Activated CD4-positive, alpha-beta T cell treated with anti-CD3 and anti-CD28 coated beads, Interleukin-2, amount 50 U/mL, for 1 hour (primary cell): Measurements from ENCODE around the gene ZNF865.

Experiments used
- DNase-seq: peaks from one replicate; pipeline ENCODE4 v3.0.0-alpha.2; 2020

ZNF865 gene

DNA sequence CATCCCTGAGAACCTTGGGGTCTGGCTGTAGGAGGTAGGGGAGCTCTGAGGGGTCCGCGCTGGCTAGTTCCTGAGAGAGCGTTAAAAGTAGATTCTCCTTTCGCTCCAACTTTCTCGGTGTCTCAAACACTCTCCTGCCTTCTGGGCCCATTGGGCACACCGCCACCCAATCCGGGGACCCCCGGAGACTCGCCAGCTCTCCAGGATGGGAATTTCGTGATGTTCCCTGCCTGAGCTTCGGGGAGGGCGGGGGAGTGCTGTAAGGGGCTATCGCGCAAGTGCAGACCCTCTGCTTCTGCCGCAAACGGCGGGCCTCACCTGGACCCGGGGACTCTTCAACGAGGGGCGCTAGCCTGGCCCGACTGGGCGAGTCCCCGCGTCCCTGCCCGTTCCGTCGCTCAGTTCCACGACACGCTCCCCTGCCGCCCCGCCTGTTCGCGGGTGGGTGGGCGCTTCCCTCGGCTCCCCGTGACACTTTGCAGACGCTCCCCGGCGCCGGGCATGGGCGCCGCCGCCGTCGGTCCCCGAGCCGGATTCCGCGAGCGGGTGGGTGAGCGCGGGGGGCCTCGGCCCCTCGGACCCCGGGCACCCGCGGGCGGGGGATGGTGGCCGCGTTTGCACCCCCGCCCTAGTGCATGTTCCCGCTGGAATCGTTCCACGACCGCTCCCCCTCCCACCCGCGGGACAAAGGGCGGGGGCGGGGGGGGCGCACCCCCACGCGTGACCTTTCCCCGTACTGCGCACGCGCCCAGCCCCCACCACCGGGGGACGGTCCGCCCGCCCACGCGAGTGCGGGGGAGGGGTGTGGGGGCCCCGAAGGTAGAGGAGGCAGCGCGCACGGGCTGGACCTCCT, 42.5 kb downstream of the ZNF865 start, which contains the start of gene CCDC106:
Gene CCDC106, plus strand, starts transcription at position 481 of the 853 bp plus-strand sequence. CDS start 835 bp downstream, outside the sequence.
- peak; percentile 40 for DNase-seq

DNA sequence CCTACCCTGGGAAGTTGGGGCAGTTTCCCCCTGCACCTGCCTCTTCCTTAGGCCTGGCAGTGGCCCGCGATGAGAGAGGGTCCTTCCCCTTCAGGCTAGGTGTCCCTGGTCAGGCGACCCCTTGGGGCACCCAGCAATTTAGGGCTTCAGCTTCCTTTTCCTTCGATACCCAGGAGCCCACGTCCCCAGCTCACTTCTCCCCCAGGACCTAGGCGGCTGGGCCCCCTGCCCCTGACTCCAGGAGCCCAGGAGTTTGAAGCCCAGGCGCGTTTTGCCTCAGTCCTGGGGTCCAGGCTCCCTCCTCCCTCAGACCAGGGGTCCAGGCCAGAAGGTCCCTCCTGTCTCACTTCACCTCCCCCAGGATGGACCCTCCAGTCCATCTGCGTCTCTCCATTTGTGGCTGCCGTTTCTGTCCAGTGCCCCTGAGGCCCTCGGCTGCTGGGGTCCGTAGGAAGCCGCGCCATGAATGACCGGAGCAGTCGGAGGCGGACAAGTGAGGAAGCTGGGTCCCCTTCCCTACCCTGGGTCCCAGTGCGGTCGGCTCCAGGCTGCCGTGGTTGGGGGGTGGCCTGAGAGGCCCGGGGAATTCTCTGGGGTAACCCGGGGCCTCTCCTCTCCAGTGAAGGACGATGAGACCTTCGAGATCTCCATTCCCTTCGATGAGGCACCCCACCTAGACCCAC, 43.3 kb downstream of the ZNF865 start:
- no peak for DNase-seq

DNA sequence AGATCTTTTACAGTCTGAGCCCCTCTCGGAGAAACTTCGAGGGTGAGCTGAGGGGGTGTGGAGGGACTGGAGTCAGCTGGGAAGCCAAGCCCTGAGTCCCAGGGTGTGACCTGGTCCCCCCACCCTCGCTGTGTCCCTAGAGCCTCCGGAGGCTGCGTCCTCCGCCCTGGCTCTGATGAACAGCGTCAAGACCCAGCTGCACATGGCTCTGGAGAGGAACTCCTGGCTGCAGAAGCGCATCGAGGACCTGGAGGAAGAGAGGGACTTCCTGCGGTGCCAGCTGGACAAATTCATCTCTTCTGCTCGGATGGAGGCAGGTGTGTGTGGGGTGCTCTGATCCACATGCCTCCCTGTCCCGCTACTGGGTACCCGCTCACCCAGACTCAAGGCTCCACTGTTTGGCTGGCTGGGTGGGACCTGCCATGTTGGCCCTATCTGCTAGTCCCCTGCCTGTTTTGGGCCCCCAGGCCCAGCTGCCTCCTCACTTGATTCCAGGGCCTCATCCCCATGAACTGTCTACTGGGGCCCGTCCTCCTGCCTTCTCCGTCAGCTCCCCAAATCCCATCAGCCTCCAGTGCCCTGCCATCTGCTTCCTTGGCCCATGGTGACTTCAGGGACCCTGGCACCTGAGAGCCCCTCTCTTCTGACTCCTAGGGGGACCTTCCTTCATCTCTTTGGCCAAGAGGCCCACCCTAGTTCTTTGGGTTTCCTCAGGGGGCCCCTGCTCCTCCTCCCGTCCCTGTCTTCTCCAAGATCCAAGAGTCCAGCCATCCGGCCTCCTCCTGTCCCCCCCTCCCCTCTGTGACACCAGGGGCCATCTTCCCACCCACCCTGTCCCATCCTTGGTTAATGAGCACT, 44.0 kb downstream of the ZNF865 start:
- no peak for DNase-seq

DNA sequence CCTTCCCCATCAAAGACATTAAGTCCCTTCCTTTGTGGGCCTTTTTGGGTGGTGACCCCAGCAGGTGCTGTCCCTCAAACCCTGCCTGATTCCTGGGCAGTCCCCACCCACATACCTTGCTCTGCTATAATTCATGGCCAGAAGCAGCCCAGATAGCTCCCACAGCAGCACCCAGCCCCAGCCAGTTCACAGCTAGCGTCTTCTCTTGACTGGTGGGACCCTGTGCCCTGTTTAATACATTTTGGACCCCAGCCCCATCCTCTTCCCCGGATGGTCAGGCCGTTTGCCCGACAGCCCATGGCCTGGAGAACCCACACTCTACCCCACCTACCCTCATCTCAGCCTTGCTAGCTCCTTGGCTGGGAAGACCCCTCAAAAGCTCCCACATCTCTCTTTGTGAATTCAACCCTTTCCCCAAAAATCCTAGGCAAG, 44.7 kb downstream of the ZNF865 start:
- no peak for DNase-seq

DNA sequence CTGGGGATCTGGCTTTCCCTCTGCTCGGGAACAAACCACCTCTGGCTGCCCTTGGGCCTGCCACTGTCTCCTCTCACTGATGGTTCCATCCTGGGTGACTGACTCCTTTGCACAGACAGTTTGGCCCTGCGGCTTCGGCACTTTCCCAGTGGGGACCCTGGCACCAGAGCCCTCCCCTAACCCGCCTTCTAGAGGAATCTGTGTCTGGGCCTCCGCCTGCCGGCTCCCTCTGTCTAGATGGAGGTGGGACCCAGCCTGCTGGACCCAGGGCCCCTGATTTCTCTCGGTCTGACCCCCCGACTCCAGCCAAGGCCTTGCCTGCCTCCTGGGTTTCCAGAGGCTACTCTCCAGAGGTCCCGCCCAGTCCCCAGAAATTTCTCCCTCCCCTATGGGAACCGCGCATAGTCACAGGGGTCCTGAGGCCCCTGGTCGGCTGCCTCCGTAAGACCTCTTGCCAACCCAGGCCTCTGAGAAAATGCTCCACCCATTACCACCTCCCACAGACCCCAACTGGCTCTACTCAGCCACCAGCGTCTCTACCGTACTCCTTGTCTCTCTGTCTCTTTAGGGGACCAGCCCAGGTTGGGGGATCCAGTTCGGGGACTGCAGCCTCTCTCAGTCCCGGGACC, 45.3 kb downstream of the ZNF865 start:
- DNase-seq, result no peak

DNA sequence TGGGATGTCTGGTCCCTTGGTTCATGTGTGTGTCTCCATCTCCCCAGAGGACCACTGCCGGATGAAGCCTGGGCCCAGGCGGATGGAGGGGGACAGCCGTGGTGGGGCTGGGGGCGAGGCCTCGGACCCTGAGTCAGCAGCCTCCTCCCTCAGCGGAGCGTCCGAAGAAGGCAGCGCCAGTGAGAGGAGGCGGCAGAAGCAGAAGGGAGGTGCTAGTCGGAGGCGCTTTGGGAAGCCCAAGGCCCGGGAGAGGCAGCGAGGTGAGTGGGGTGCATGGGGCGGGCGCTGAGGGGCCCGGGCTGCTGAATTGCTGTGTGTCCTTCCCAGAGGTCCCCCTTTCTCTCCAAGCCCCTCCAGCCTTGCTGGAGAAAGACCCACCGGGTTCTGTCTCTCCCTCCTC, 45.8 kb downstream of the ZNF865 start:
- DNase-seq, result no peak

DNA sequence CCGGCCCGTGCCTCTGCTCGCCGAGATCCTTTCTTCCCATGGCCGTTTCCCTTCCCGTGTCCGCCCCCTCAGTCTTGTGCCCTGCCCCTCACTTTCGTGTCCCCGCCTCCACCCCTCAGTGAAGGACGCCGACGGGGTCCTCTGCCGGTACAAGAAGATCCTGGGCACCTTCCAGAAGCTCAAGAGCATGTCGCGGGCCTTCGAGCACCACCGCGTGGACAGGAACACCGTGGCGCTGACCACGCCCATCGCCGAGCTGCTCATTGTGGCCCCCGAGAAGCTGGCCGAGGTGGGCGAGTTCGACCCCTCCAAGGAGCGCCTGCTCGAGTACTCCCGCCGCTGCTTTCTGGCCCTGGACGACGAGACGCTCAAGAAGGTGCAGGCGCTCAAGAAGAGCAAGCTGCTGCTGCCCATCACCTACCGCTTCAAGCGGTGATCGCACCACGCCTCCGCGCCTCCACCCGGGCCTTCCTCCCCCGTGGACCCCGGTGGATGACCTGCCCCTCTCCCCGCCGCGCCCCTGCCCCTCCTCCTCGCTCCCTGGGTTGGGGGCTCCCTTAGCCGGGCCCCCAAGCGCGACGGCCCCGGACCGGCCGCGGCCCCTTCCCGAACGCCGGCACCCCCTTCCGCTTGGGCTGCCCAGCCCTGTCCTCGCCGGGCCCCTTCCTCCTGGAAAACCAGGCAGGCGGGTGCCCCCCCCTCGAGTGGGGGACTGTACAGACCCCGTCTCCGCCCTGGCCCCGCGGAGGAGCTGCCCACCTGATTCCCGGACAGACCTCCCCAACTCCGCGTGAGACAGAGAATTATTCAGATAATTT, 47.1 kb downstream of the ZNF865 start:
- DNase-seq, result no peak

DNA sequence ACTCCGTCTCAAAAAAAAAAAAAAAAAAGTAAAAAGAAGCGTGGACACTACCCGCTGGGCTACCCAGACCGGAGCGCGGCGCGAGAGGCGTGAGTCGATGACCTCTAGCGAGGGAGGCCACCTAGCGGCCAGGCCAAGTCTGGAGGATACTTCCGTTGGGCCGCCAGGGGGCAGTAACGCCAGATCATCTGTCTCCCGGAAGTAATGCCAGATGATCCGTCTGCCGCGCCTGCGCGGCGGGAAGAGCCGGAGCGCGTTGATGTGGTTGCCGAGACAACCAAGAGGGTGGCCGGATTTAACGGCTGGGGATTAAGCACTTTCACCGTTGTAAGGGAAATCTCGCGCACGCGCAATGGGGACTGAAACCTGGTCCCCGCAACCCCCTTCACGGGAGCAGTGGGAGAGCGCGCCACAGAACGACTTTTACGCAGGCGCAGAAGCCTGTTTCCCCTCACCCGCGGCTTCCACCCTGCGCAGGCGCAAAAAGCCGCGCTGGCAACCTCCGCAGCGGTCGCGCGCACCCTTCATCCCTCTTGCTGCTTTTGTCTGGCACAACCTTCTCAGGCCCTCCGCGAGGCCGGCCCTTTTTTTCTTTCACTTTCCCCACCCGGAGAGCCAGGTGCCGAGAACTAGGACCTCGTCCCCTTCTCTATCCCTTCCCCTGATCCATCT, 48.3 kb downstream of the ZNF865 start:
- peak; percentile 99 for DNase-seq

DNA sequence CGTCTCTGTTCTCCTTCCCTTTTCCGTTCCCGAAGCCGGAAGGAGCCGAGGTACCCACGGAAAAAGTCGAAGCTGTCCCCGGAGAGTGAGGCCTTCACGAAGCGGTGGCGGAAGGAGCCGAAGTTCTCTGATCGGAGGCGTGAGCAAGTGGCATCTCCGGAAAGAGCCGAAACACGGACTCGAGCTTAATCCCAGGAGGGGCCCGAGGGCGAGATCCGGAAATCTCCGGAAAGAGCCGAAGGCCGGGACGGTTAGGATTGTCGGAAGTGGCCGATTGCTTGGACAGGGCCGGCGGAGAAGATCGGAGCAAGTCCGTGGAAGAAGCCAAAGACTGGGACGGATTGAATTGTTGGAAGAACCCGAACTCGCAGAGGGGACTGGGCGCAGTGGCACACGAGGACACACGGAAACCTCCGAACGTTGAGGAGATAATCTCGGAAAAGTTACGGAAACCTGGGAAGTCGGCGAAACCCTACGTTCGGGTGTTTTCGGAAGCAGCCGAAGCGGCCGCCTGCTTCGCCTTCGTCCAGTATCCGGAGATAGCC, 48.9 kb downstream of the ZNF865 start:
- DNase-seq, result peak; percentile 98

DNA sequence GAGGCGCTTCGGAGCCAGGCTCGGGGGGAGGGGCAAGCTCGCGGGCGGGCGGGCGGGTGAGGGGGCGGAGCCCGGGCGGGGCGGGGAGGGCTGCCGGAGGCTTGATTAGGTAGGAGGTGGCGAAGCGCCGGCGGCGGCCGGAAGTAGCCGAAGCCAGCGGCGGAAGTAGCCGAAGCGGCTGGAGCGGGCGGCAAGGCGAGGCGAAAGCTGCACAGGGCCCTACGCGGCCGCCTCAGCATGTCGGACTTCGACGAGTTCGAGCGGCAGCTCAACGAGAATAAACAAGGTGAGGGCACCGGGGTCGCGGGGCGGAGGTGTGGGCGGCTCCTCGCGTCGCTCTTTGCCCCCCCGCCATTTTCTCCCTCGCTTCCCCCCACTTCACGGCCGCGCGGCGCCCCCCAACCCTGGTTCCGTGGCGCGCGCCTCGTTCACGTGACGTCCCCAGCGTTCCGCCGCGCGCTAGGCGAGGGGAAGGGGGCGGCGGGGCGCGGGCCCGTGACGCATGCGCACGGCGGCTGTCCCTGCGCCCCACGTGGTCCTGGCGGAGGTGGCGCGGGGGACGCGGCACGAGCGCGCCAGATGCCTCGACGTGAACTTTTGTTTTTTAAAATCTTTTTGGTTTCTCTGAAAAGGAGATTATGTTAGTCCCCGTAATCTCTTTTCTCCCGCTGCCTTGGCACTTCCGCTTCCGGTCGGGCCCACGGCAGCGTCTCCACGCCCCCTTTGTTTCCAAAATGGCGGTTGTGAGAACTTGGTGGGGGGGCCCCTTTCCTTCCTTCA, 49.6 kb downstream of the ZNF865 start, which contains the start of gene U2AF2:
Gene U2AF2, plus strand, starts transcription at position 168 of the 780 bp plus-strand sequence. Its CDS starts 70 bp downstream, at position 238.
- DNase-seq, result peak; percentile 97

DNA sequence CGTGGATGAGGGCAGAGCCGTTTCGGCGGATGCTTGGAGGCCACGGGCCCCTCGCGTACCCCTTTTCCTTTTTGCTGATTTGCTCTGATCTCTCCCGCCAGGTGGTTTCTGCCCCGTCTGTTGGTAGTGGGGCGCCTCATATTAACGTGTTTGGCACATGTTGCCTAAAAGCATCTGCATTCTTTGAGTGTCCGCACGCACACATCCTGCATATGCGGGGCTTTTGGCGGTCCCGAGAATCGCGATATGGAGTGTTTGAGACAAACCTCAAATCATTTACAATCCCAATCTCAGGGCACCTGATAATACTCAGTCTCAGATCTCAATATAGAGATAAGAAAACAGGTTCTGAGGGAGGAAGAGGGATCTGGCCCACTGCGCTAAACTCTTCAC, 50.2 kb downstream of the ZNF865 start:
- DNase-seq, result no peak

DNA sequence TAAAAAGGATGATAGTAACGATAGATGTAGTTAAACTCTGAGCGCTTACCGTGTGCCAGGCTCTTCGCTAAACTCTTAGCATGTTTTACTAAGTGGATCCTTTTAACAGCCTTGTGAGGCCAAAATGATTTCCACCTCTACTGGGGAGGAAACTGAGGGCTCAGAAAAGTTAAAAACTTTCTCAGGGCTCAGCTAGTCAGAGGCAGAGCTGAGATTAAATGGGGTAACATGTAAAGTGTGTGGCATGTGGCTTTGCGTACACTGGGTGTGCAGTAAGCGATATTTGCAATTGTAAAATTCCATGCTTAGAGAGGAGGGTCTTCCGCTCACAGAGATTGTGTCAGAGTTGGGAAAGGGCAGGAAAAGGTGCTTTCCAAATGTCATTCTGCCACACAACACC, 51.1 kb downstream of the ZNF865 start:
- DNase-seq, result no peak

DNA sequence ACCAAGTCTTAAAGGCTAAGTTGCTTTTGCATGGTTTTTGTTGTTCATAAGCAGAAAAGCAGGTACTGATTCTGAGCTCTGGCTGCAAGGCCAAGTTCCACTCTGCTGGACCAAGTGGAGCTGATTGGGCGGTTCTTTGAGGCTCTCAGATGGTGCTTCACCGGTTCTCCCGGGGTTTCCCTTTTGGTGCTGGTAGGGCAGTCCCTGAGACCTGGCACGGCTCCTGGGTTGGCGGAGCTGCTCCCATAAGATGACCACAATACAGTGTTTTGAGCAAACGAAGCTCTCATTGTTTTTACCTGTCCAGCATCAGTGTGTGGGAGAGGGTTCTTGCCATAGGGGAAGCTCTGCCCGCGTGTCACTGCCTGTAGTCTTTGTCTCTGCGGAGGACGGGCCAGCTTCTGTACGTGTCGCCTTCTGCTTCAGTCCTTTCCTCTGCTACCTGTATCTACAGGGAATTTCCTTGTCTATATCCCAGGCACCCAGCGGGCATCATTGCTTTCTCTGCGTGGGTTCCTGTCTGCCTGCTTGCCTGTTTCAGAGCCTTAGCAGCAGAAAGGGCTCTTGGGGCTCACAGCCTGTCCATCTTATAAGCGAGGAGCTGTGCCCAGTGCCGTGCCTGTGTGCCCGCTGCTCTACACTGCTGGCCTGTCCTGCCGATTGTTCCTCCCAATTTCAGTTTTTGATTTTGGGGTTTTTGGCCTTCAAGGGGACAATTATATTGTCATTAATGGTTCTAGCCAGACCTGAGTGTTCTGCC, 51.7 kb downstream of the ZNF865 start:
- DNase-seq, result no peak

DNA sequence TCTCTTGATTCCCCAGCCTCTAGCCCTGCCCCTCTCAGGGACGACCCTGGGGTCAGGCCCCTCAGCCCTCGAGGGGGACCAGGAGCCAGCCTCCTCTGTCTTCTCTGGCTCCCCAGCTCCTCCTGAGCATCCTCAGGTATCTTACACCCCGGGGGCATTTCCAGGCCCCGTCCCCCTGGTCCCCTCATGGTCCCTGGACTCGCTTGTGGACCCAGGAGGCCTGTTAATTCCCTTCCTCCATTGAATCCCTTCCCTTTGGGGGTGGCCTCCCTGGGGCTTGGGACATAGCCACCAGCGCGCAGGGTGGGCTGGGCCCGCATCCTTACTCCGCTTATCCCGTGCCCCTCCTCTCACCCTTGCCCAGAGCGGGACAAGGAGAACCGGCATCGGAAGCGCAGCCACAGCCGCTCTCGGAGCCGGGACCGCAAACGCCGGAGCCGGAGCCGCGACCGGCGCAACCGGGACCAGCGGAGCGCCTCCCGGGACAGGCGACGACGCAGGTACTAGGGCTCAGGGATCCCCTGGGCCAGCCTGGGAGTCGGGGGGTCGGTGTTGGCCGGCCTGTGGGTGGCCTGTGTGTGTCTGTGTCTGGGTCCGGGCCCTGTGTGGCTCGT, 53.5 kb downstream of the ZNF865 start:
- no peak for DNase-seq

DNA sequence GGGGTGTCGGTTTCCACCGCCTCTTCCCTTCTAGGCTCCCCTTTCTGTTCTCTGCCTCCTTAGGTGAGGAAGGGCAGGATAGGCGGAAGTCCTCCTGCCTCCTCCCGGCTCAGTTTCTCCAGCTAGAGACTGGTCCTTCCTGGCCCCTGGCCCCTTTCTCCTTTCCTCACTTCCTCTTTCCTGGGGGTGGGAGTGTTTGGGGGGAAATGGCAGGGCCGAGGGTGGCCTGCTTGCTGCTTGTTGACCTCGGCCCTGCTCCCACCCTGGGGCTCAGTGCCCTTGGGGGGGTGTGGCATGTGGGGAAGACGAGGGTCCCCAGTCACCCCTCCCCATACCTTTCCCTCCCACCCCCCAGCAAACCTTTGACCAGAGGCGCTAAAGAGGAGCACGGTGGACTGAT, 54.4 kb downstream of the ZNF865 start:
- DNase-seq, result no peak

DNA sequence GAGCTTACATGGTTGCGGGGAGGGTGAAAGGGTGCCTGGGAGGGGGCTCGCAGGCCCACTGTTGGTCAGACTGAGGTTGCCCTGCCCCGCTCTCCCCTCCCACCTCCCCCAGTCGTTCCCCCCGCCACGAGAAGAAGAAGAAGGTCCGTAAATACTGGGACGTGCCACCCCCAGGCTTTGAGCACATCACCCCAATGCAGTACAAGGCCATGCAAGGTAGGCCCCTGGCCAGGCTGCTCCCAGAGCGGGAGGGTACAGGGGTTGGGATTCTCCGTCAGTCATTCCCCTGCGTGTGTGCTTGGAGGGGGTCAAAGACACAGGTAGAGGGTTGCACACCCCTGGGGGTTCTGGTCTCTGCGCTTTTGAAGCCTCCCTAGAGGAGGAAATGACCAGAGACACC, 55.0 kb downstream of the ZNF865 start:
- DNase-seq, result no peak

DNA sequence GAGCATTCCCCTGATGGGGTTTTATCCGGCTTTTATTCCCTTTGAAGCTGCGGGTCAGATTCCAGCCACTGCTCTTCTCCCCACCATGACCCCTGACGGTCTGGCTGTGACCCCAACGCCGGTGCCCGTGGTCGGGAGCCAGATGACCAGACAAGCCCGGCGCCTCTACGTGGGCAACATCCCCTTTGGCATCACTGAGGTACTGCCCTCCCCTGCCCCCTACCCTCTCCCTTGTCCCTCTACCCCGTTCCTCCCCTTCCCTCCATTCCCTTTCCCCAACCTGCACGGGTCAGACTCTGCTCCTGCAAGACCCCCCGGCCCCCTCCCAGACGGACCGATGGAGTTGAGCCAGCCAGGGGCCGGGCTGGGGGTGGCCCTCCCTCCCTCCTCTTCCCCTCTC, 55.5 kb downstream of the ZNF865 start:
- DNase-seq, result no peak

DNA sequence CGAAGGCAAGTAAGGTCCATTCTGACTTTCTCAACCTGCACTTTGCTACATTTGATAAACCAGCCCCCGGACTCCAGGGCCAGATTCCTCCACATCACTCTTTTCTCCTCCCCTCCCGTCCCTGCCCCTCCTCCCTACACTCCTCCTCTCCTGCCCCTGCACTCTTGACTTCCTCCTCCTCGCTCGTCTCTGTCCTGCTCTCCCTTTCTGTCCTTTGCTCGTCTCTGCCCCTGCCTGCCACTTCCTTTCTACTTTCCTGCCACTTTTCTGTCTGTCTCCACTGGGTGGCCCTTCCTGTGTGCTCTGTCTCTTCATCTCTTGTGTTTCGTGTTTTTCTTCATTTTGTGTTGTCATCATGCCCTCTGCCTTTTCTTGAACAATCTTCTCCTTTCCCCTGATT, 56.4 kb downstream of the ZNF865 start:
- no peak for DNase-seq
